Neural cell (in vitro differentiated cells): ENCODE measurements around the gene NRXN2. TPM values are rescaled to one million over a fixed set of nuclear protein-coding genes. Genes with fewer than 3 reads are reported as not detected.

Source experiments
- H2AFZ ChIP-seq: fragments of 200-600, 300-800 bp; sonication (generic), shearing (Covaris generic); 2 replicates; pipeline ENCODE4 v1.6.0; 2014; ENCODE audit warnings: low read depth, mild to moderate bottlenecking, antibody characterized with exemption, low read length, moderate library complexity
- H3F3A ChIP-seq: fragments of 200-600 bp; shearing (Covaris generic); 2 replicates; pipeline ENCODE4 v1.6.1; 2016; ENCODE audit warnings: mild to moderate bottlenecking, moderate library complexity, mixed read lengths, antibody characterized with exemption, low read length; ENCODE audit not compliant: insufficient read depth, poor library complexity, severe bottlenecking
- H3K27ac ChIP-seq: fragments of 200-600, 300-800 bp; sonication (generic), shearing (Covaris generic); 2 replicates; pipeline ENCODE4 v1.5.1; 2014; ENCODE audit warnings: mild to moderate bottlenecking, low read length, moderate library complexity
- H3K27me3 ChIP-seq: fragments of 300-800, 200-600 bp; sonication (generic), shearing (Covaris generic); 2 replicates; pipeline ENCODE4 v1.6.0; 2014; ENCODE audit warnings: mild to moderate bottlenecking, low read depth, low read length, moderate library complexity; ENCODE audit not compliant: insufficient read depth
- H3K36me3 ChIP-seq: fragments of 300-800, 200-600 bp; sonication (generic), shearing (Covaris generic); 2 replicates; pipeline ENCODE4 v1.5.1; 2014; ENCODE audit warnings: mild to moderate bottlenecking, antibody characterized with exemption, low read length, moderate library complexity; ENCODE audit not compliant: insufficient read depth
- H3K4me2 ChIP-seq: fragments of 300-800, 200-600 bp; sonication (generic), shearing (Covaris generic); 2 replicates; pipeline ENCODE4 v1.6.0; 2014; ENCODE audit warnings: mild to moderate bottlenecking, low read length
- H3K4me3 ChIP-seq: fragments of 300-800, 200-600 bp; sonication (generic), shearing (Covaris generic); 2 replicates; pipeline ENCODE4 v1.5.1; 2014; ENCODE audit warnings: mild to moderate bottlenecking, low read length, moderate library complexity
- H3K79me2 ChIP-seq: fragments of 200-600 bp; shearing (Covaris generic); replicated peaks from 2 replicates; pipeline ENCODE4 v1.6.0; 2014; ENCODE audit warnings: mild to moderate bottlenecking, low read length, moderate library complexity; ENCODE audit not compliant: insufficient read depth
- H3K9ac ChIP-seq: fragments of 300-800, 200-600 bp; sonication (generic), shearing (Covaris generic); 2 replicates; pipeline ENCODE4 v1.6.1; 2016; ENCODE audit warnings: mild to moderate bottlenecking, low read length, mixed read lengths
- H3K9me2 ChIP-seq: fragments of 200-600 bp; shearing (Covaris generic); 2 replicates; pipeline ENCODE4 v1.6.1; 2016; ENCODE audit warnings: mild to moderate bottlenecking, low read length, mixed read lengths; ENCODE audit not compliant: insufficient read depth
- H3K9me3 ChIP-seq: fragments of 200-600, 300-800 bp; sonication (generic), shearing (Covaris generic); 2 replicates; pipeline ENCODE4 v1.6.1; 2016; ENCODE audit warnings: mild to moderate bottlenecking, mixed run types, low read length, moderate library complexity, mixed read lengths
- H4K20me1 ChIP-seq: fragments of 200-600 bp; shearing (Covaris generic); 2 replicates; pipeline ENCODE4 v1.6.1; 2016; ENCODE audit warnings: mild to moderate bottlenecking, mixed run types; ENCODE audit not compliant: insufficient read depth
- EP300 ChIP-seq: fragments of 450-650 bp; conservative IDR thresholded peaks from 2 replicates; pipeline ENCODE4 v1.6.1; 2014; ENCODE audit warnings: antibody characterized with exemption, mild to moderate bottlenecking, moderate library complexity; ENCODE audit not compliant: poor library complexity, severe bottlenecking
- EZH2 ChIP-seq: fragments of 200-600, 300-800 bp; shearing (Covaris generic), sonication (generic); IDR thresholded peaks from 2 replicates; pipeline ENCODE4 v1.6.1; 2014; ENCODE audit warnings: antibody characterized with exemption, low read length, borderline replicate concordance, mild to moderate bottlenecking; ENCODE audit not compliant: insufficient read depth, poor library complexity, severe bottlenecking
- MXI1 ChIP-seq: fragments of 450-650 bp; conservative IDR thresholded peaks from 2 replicates; pipeline ENCODE4 v1.6.1; 2014; ENCODE audit warnings: antibody characterized with exemption, mild to moderate bottlenecking; ENCODE audit not compliant: poor library complexity, severe bottlenecking
- POLR2AphosphoS5 ChIP-seq: IDR thresholded peaks from 2 replicates; pipeline ENCODE4 v1.6.1; 2012
- RAD21 ChIP-seq: fragments of 450-650 bp; conservative IDR thresholded peaks from 2 replicates; pipeline ENCODE4 v1.6.1; 2014; ENCODE audit warnings: antibody characterized with exemption, mild to moderate bottlenecking, moderate library complexity
- SMC3 ChIP-seq: fragments of 450-650 bp; conservative IDR thresholded peaks from 2 replicates; pipeline ENCODE4 v1.6.1; 2014; ENCODE audit warnings: antibody characterized with exemption, mild to moderate bottlenecking, moderate library complexity; ENCODE audit not compliant: poor library complexity
- TAF1 ChIP-seq: IDR thresholded peaks from 2 replicates; pipeline ENCODE4 v1.6.1; 2012; ENCODE audit warnings: low read depth
- polyA plus RNA-seq: library from polyadenylated mRNA; depleted of rRNA; stranded (reverse); fragments of >200 nt; gene quantifications from 2 replicates; pipeline ENCODE4 v1.2.3, GENCODE V29; 2014
- TF ChIP-seq, protein P1 (sequence below): IDR thresholded peaks from 2 replicates; pipeline ENCODE4 v1.6.1; 2012; ENCODE audit warnings: borderline replicate concordance
- TF ChIP-seq, protein P2 (sequence below): fragments of 450-650 bp; IDR thresholded peaks from 2 replicates; pipeline ENCODE4 v1.5.1; 2014; ENCODE audit warnings: antibody characterized with exemption, mild to moderate bottlenecking, moderate library complexity; ENCODE audit not compliant: poor library complexity, severe bottlenecking

Gene NRXN2
- polyA plus RNA-seq, 1 donor from 2014 or later, result 68.0 TPM

DNA sequence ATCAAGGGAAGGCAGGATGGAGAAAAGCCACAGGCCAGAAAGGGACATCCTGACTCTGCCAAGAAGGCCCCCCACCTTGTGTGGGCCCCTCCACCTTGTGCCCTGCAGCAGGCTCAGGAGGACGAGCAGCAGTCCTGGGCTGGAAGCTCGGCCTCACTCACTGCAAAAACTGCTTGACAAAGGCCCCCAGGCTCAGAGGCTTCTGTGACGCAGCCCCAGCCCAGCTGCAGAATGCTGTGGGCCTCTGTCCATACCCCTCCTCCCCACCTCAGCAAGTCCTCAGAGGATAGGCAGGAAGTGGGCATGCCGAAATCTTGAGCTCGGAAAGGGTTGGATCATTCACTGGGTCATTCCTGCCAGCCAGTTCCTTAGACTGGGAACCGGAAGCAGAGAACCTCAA is 61.9 kb downstream of the NRXN2 start:
- peaks cover 11% of the 10 kb centered on the region for H3K36me3 ChIP-seq
- TF ChIP-seq SMC3 (no peak), EZH2 (no peak), POLR2AphosphoS5 (no peak), MXI1 (no peak), EP300 (no peak), RAD21 (no peak), TAF1 (no peak)
- TF ChIP-seq, protein P1, sequence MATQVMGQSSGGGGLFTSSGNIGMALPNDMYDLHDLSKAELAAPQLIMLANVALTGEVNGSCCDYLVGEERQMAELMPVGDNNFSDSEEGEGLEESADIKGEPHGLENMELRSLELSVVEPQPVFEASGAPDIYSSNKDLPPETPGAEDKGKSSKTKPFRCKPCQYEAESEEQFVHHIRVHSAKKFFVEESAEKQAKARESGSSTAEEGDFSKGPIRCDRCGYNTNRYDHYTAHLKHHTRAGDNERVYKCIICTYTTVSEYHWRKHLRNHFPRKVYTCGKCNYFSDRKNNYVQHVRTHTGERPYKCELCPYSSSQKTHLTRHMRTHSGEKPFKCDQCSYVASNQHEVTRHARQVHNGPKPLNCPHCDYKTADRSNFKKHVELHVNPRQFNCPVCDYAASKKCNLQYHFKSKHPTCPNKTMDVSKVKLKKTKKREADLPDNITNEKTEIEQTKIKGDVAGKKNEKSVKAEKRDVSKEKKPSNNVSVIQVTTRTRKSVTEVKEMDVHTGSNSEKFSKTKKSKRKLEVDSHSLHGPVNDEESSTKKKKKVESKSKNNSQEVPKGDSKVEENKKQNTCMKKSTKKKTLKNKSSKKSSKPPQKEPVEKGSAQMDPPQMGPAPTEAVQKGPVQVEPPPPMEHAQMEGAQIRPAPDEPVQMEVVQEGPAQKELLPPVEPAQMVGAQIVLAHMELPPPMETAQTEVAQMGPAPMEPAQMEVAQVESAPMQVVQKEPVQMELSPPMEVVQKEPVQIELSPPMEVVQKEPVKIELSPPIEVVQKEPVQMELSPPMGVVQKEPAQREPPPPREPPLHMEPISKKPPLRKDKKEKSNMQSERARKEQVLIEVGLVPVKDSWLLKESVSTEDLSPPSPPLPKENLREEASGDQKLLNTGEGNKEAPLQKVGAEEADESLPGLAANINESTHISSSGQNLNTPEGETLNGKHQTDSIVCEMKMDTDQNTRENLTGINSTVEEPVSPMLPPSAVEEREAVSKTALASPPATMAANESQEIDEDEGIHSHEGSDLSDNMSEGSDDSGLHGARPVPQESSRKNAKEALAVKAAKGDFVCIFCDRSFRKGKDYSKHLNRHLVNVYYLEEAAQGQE, result no peak
- TF ChIP-seq, protein P2, sequence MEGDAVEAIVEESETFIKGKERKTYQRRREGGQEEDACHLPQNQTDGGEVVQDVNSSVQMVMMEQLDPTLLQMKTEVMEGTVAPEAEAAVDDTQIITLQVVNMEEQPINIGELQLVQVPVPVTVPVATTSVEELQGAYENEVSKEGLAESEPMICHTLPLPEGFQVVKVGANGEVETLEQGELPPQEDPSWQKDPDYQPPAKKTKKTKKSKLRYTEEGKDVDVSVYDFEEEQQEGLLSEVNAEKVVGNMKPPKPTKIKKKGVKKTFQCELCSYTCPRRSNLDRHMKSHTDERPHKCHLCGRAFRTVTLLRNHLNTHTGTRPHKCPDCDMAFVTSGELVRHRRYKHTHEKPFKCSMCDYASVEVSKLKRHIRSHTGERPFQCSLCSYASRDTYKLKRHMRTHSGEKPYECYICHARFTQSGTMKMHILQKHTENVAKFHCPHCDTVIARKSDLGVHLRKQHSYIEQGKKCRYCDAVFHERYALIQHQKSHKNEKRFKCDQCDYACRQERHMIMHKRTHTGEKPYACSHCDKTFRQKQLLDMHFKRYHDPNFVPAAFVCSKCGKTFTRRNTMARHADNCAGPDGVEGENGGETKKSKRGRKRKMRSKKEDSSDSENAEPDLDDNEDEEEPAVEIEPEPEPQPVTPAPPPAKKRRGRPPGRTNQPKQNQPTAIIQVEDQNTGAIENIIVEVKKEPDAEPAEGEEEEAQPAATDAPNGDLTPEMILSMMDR, result no peak
- H3K9me3 ChIP-seq, result no peaks in the 10 kb centered on the region
- no peaks in the 10 kb centered on the region for H3K27me3 ChIP-seq
- no peaks in the 10 kb centered on the region for H3K9me2 ChIP-seq
- H3K4me2 ChIP-seq, result no peak overlapping the region
- no peak overlapping the region for H3K9ac ChIP-seq
- H3F3A ChIP-seq, result no peaks in the 10 kb centered on the region
- H3K4me3 ChIP-seq, result no peak overlapping the region
- no peaks in the 10 kb centered on the region for H4K20me1 ChIP-seq
- H2AFZ ChIP-seq, result no peak overlapping the region
- H3K27ac ChIP-seq, result no peak overlapping the region
- H3K79me2 ChIP-seq, result no peaks in the 10 kb centered on the region

DNA sequence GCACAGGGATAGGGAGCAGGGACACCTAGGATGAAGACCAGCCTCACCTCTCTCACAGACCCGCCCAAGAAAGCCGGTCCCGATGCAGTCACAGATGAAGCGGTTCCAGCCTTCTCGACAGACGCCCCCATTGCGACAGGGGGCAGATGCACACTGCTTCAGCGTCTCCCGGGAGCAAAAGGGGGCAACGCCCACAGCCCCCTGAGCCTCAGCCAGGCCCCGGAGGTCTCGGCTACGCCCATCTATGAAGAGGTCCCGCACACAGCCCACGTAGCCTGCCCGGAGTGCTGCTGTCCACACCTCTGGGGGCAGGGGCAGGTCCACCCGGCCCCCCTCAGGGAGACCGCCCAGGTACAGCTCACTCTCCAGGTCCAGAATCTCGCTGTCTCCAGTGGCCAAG is 62.3 kb downstream of the NRXN2 start:
- Histone ChIP-seq H2AFZ (no peak overlapping the region), H3K27ac (no peak overlapping the region), H3K36me3 (peaks cover 11% of the 10 kb centered on the region), H3K4me3 (no peak overlapping the region), H3K79me2 (no peaks in the 10 kb centered on the region), H3K4me2 (no peak overlapping the region), H3K9me2 (no peaks in the 10 kb centered on the region), H3K27me3 (no peaks in the 10 kb centered on the region), H3K9me3 (no peaks in the 10 kb centered on the region), H3K9ac (no peak overlapping the region), H4K20me1 (no peaks in the 10 kb centered on the region), H3F3A (no peaks in the 10 kb centered on the region)
- TF ChIP-seq, protein P2, result no peak
- TF ChIP-seq, protein P1, result no peak
- TF ChIP-seq RAD21 (no peak), EP300 (no peak), MXI1 (no peak), TAF1 (no peak), SMC3 (no peak), POLR2AphosphoS5 (no peak), EZH2 (no peak)
